Thyroid gland (tissue), 4 donors: Measurements from ENCODE around the gene MS4A18. TPM values are rescaled to one million over a fixed set of nuclear protein-coding genes. Genes with fewer than 3 reads are reported as not detected.

Experiments
- DNase-seq, 2 donors: peaks; one replicate each; pipeline ENCODE4 v3.0.0-alpha.2; 2019
- H3K27ac ChIP-seq, 3 donors: fragments of 200-600 bp; sonication (generic); 1 replicate in 2 of 3; 2 replicates in 1 of 3; pipeline ENCODE4 v1.5.1; 2016 to 2019; ENCODE audit warnings: mild to moderate bottlenecking in 1 of 3, moderate library complexity in 1 of 3
- H3K27me3 ChIP-seq: fragments of 200-600 bp; sonication (generic); one replicate; pipeline ENCODE4 v1.5.1; 2019
- H3K36me3 ChIP-seq, 2 donors: fragments of 200-600 bp; sonication (generic); one replicate each; pipeline ENCODE4 v1.5.1; 2016 to 2019
- H3K4me1 ChIP-seq, 2 donors: fragments of 200-600 bp; sonication (generic); one replicate each; pipeline ENCODE4 v1.5.1; 2017 to 2019
- H3K4me3 ChIP-seq, 3 donors: fragments of 200-600 bp; sonication (generic); replicated peaks in 1 of 3; 1 replicate in 2 of 3; 2 replicates in 1 of 3; pipeline ENCODE4 v1.5.1; 2016; ENCODE audit warnings: mild to moderate bottlenecking in 1 of 3
- H3K9me3 ChIP-seq: fragments of 200-600 bp; sonication (generic); one replicate; pipeline ENCODE4 v1.5.1; 2017
- POLR2A ChIP-seq, 2 donors: fragments of 450-650 bp; IDR thresholded peaks; one replicate each; pipeline ENCODE4 v1.6.1; 2017; ENCODE audit warnings: antibody characterized with exemption in 2 of 2, mild to moderate bottlenecking in 2 of 2, moderate library complexity in 1 of 2
- WGBS, 2 donors: methylation state at CpG; one replicate each; pipeline ENCODE4 v1.1.5; 2017; 5-methylcytosine and 5-hydroxymethylcytosine counted together
- intact Hi-C: fragments of 100-400 bp; cut with DNase I; formaldehyde crosslinking; loops from one replicate; pipeline ENCODE4 v1.15.1; 2023
- total RNA-seq, 4 donors: library from RNA; depleted of rRNA; stranded (reverse); fragments of >200 nt; gene quantifications; one replicate each; pipeline ENCODE4 v1.2.3, GENCODE V29; 2016
- TF ChIP-seq, protein P1 (sequence below), 6 experiments: fragments of 200-600 bp in 3 of 6; fragments of 450-650 bp in 3 of 6; sonication (generic) in 3 of 6; IDR thresholded peaks; one replicate each; pipeline ENCODE4 v1.5.1; 2016 to 2019; ENCODE audit warnings: antibody characterized with exemption in 6 of 6, mild to moderate bottlenecking in 2 of 6, inconsistent platforms in 1 of 6, moderate library complexity in 1 of 6

The MS4A18 gene
- total RNA-seq, 4 donors from 2014 or later: not detected

DNA sequence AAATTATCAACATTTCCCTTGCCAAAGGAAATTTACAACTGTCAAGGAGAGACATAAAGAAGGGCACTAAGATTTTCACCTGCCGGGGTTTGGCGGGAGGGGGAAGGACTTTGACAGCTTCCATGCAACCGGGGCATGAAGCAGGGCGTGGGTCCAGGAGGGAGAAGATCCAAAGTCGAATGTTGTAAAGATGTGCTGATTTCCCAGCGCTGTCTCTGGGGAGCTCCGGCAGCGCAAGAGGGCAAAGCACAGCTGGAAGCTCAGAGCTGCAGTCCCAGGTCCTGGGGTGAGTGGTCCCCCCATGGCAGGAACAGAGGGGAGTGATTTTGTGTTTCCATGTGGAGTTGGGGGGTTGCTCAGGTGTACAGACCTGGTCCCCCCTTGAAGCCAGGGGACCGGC, 60.6 kb downstream of the MS4A18 start, which contains the start of gene MS4A10:
MS4A10 (plus strand) TSS at position 198 of the 400 bp plus-strand sequence. CDS start 5,003 bp downstream, outside the sequence.
- peaks cover 0 to 4% of the 10 kb centered on the region in 2 donors for H3K4me1 ChIP-seq
- WGBS, 2 donors: 62 to 71% methylated on average over 7 to 8 of the region's 9 CpGs
- no peaks in the 10 kb centered on the region for H3K36me3 ChIP-seq
- no peaks in the 10 kb centered on the region for H3K27me3 ChIP-seq
- H3K27ac ChIP-seq: no peak within 1 kb of the TSS
- intact Hi-C loops: no loop called here
- TF ChIP-seq, protein P1, sequence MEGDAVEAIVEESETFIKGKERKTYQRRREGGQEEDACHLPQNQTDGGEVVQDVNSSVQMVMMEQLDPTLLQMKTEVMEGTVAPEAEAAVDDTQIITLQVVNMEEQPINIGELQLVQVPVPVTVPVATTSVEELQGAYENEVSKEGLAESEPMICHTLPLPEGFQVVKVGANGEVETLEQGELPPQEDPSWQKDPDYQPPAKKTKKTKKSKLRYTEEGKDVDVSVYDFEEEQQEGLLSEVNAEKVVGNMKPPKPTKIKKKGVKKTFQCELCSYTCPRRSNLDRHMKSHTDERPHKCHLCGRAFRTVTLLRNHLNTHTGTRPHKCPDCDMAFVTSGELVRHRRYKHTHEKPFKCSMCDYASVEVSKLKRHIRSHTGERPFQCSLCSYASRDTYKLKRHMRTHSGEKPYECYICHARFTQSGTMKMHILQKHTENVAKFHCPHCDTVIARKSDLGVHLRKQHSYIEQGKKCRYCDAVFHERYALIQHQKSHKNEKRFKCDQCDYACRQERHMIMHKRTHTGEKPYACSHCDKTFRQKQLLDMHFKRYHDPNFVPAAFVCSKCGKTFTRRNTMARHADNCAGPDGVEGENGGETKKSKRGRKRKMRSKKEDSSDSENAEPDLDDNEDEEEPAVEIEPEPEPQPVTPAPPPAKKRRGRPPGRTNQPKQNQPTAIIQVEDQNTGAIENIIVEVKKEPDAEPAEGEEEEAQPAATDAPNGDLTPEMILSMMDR (IDR thresholded peaks at IDR 0.05): no peak
- H3K9me3 ChIP-seq: no peaks in the 10 kb centered on the region
- no peak within 1 kb of the TSS for H3K4me3 ChIP-seq
- no peak for DNase-seq

DNA sequence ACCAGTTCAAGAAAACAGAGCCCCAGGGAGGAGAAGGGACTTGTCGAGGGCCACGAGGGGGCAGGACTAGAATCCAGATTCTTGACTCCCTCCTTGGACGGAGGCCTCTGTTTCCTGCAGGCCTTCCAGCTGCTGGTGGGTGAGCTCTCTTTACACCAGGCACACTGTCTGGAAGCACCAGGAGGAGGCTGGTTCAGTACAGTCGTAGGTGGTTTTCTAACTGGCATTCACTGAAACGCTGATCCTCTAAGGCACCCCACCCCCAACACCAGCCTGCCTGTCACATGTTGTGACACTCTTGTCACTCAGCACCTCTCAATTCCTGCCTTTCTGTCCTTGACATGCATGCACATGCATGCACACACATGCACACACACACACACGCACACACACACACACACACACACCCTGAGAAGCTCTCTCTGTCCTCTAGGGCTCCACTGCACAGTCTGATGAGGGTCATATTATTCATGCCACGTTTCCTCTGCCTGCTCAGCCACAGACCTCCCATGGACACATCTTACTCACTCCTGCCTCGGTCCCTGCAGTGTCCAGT, 61.4 kb downstream of the MS4A18 start:
- Histone ChIP-seq H3K4me1 (peaks cover 0 to 4% of the 10 kb centered on the region in 2 donors), H3K27ac (no peak overlapping the region), H3K4me3 (no peak overlapping the region), H3K9me3 (no peaks in the 10 kb centered on the region), H3K36me3 (no peaks in the 10 kb centered on the region), H3K27me3 (no peaks in the 10 kb centered on the region)
- DNase-seq: no peak
- no peak for TF ChIP-seq POLR2A (IDR thresholded peaks at IDR 0.05)
- TF ChIP-seq, protein P1 (IDR thresholded peaks at IDR 0.05): no peak
- intact Hi-C loops: no loop called here
- WGBS, 2 donors: 66 to 72% methylated on average over 7 to 8 of the region's 8 CpGs

DNA sequence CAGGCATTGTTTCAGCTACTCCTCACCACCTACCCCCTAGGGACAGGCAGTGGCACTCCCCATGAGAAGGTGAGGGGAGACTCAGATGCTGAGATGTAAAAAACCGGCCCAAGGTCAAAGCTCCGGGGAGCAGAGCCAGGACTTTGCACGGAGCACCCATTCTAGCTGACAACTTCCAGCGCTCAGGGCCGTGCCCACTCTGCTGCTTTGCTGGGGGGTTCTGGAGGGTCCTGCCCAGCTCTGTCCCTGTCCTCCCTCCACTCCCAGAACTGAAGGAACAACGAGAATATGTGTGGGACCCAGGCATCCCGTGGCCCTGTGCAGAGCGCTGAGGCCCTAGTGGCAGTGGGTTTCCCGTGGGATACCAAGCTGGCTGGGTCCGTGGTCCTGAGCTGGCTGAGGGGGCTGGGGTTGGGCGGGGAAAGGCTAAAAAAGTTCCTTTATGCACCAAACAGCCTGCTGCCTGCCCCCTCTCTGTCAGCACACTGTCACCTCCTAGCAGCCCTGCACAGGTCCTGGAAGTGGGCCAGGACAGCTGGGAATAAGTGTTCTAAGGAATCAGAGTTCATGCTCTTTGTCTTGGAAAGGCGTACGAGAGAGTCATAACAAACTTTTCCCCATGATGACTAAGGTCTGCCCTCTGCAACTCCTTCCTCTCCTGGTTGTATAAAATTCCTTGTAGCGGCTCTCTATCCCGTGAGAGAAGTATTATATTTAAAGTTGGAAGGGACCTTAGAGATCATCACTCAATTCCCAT, 62.5 kb downstream of the MS4A18 start:
- H3K9me3 ChIP-seq: no peaks in the 10 kb centered on the region
- no peaks in the 10 kb centered on the region for H3K36me3 ChIP-seq
- no peak overlapping the region for H3K4me3 ChIP-seq
- no peaks in the 10 kb centered on the region for H3K27me3 ChIP-seq
- peaks cover 0 to 4% of the 10 kb centered on the region in 2 donors for H3K4me1 ChIP-seq
- 44 to 62% methylated on average over 10 of the region's 15 CpGs for WGBS, 2 donors
- TF ChIP-seq, protein P1 (IDR thresholded peaks at IDR 0.05): no peak
- TF ChIP-seq POLR2A (IDR thresholded peaks at IDR 0.05): no peak
- DNase-seq: peak; percentile 48 to 68
- intact Hi-C loops: no loop called here
- no peak overlapping the region for H3K27ac ChIP-seq

DNA sequence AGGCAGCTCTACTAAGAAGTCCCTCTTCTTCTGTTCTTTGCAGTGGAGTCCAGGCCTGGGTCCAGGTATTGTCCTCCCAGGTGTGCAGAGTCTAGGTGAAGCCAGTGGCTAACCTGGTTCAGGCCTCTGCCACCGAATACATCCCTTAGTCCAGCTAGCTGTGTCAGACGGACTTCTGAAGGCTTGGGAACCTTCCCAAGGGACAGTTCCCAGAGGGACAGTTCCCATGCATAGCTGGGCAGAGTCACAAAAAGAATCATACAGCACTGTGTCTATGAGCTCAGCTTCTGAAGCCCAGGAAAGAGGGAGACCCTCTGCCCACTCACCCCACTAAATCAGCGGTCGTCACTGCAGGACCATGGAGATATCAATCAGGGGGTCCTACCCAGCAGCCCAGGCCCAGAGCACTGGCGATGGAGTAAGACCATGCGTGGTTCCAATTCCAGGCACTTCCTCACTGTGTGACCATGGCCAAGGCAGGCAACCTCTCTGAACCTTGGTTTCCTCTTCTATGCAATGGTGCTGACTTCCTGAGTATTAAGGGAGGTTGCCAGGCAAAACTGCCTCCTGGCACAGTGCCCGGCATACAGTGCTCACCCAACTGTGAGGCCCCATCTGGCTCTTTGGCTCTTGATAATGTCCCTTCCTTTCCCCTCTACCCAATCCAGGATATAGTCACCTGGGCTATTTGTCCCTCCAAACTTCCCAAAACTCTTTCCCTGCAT, 64.0 kb downstream of the MS4A18 start:
- Histone ChIP-seq H3K27ac (no peak overlapping the region), H3K4me1 (peaks cover 0 to 4% of the 10 kb centered on the region in 2 donors), H3K4me3 (no peak overlapping the region), H3K36me3 (no peaks in the 10 kb centered on the region), H3K27me3 (no peaks in the 10 kb centered on the region), H3K9me3 (no peaks in the 10 kb centered on the region)
- peak; percentile 33 to 60 for DNase-seq
- intact Hi-C loops: no loop called here
- 79 to 90% methylated on average over 7 of the region's 7 CpGs for WGBS, 2 donors
- TF ChIP-seq, protein P1 (IDR thresholded peaks at IDR 0.05): no peak

DNA sequence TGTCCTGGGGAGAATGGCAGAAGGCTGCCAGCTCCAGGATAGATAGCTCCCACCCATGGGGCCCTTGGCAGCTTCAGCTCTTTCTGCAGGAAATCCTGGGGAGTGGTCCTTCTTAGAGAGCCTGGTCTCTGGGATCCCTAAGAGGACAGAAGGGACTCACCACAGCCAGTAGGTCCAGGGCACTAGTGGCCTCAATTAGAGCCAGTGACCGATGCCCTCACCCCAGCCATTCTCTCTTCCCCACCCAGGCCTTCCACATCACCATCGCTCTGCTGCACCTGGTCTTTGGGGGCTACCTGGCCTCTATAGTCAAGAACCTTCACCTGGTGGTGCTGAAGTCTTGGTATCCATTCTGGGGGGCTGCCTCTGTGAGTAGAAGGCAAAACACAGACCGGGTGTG, 66.2 kb downstream of the MS4A18 start:
- Histone ChIP-seq H3K27ac (no peak overlapping the region), H3K4me3 (no peak overlapping the region), H3K27me3 (no peaks in the 10 kb centered on the region), H3K36me3 (no peaks in the 10 kb centered on the region), H3K4me1 (peaks cover 0 to 4% of the 10 kb centered on the region in 2 donors), H3K9me3 (no peaks in the 10 kb centered on the region)
- 92 to 100% methylated on average over 3 of the region's 3 CpGs for WGBS, 2 donors
- no peak for DNase-seq
- no peak for TF ChIP-seq POLR2A (IDR thresholded peaks at IDR 0.05)
- TF ChIP-seq, protein P1 (IDR thresholded peaks at IDR 0.05): no peak
- intact Hi-C loops: no loop called here
